RKO (cell line): ENCODE measurements around the gene RBM41.
"Not testable (repeated sequence)": the region's sequence is repeated elsewhere in the genome, so short reads cannot be mapped to it uniquely, and the experiment has no call there.

Experiments
- DNase-seq: peaks from one replicate; pipeline ENCODE4 v3.0.0-alpha.2; 2016; ENCODE audit warnings: low spot score

RBM41 gene

GRCh38 chrX:107118322-107119147 is at the start of gene RBM41:
TSS of gene RBM41 (minus strand) at chrX:107118822. CDS start at chrX:107118773, 49 bp downstream.
- DNase-seq, result peak; percentile 77

- no peak for DNase-seq
Observed at GRCh38 chrX:107168257-107168656, 49.6 kb upstream of the RBM41 start.

GRCh38 chrX:107167163-107167921 is 48.7 kb upstream of the RBM41 start:
- DNase-seq, result no peak

- not testable (repeated sequence) for DNase-seq
Observed at GRCh38 chrX:107157618-107158017, 39.0 kb upstream of the RBM41 start.

- not testable (repeated sequence) for DNase-seq
Observed at GRCh38 chrX:107155621-107156430, 37.2 kb upstream of the RBM41 start.

DNA sequence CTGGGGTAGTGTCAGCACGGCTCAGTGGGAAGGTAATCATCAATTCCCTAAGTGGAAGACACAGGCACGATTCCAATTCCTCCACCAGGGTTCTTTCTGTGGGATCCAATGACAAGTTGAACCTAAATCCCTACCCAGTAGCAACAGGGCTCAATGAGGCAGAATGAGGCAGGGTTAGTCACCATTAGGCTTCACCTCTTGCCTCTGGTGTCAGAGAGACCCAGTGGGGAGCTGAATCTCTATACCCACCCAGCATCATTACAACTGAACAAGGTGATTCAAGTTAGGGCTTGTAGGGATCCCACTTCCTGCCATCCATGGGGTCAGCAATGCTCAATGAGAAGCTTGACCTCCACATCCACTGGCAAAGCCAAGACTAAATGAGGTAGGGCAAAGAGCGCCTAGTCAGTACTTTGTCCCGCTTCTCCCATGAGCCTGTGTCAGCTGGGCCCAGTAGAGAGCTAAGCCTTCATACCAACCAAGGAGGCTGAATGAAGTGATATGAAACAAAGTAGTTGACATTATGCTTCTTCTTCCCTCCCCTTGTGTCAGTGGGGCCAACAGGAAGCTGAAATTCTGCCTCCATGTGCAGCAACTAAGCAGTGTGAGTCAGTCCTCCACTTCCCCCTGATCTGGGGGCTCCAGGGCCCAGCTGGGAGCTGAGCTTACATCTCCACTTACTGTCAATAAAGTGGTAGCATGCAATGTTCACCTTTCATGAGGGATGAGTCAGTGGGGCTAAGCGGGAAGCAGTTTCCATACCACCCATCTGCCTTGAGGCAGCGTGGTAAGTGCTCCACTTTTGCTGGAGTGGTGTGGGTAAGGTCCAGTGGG is 36.4 kb upstream of the RBM41 start:
- DNase-seq, result no peak

DNA sequence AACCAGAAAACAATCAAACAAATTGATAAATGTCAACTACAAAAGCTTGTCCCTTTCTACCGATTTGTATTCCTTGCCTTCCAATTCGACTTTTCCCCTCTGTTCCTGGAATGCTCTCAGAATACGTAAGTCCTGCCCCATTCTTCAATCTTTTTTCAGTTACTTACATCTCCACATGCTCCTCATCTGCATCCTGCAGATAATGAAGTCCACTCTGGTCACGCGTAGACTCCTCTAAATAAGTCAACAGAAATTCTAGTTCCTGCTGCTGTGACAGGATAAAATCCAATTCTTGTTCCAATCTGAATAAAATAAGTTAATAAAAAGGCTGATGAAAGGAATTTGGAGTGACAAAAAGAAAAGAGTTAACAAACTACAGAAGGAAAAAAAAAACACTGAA is 34.4 kb upstream of the RBM41 start:
- DNase-seq, result no peak

- DNase-seq, result peak; percentile 5
Observed at GRCh38 chrX:107146670-107147069, 28.0 kb upstream of the RBM41 start.

- no peak for DNase-seq
Observed at GRCh38 chrX:107135965-107136307, 17.3 kb upstream of the RBM41 start.

- DNase-seq, result peak; percentile 43
Observed at GRCh38 chrX:107135049-107135964, 16.7 kb upstream of the RBM41 start.

DNA sequence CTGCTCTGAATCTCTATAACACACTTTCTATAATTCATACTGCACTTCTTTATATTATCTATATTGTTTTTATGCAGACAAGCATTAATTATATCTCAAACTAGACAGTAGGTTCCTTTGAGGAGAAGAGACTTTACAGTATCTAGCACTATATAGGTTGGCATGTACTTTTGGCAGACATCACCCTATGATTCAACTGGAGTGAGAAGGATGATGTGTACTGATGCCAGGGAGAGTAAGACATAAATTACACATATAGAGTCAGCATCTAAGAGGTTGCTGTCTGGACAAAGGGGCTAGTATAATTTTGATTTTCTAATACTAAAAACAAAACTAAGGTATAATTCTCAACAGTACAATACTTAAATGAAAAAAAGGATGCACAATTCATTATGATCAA is 5.1 kb upstream of the RBM41 start:
- peak; percentile 24 for DNase-seq

DNA sequence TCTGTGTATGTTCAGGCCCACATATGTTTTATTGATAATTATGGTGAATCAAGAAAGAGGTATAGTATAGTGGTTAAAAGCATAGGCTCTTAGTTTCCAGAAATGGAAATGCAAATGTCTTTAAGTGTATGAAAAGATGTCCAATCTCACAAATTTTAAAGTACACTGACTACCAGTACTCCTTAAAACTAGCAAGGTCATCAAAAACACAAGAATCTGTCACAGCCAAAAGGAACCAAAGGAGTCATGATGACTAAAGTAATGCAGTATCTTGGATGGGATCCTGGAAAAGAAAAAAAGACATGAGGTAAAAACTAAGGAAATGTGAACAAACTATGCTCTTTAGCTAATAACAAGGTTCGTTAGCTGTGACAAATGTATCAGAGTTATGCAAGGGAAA is 661 bp upstream of the RBM41 start:
- DNase-seq, result no peak

GRCh38 chrX:107117993-107118321 is 665 bp downstream of the RBM41 start:
- DNase-seq, result no peak

- no peak for DNase-seq
Observed at GRCh38 chrX:107107459-107107858, 11.2 kb downstream of the RBM41 start.

DNA sequence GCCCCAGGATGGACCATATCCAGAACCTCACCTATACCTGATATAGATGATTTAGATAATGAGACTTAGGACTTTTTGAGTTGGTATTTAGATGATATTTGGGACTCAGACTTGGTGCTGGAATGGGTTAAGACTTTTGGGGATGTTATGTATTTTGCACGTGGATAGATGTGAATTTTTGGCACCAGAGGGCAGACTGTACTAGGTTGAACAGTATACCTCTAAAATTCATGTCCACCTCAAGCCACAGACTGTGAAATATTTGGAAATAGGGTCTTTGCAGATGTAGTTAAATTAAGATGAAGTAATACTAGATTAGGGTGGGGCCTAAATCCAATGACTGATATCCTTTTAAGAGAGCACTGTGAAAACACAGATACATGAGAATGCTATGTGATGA is 15.6 kb downstream of the RBM41 start:
- DNase-seq, result peak; percentile 11

- DNase-seq, result no peak
Observed at GRCh38 chrX:107076158-107076557, 42.5 kb downstream of the RBM41 start.

DNA sequence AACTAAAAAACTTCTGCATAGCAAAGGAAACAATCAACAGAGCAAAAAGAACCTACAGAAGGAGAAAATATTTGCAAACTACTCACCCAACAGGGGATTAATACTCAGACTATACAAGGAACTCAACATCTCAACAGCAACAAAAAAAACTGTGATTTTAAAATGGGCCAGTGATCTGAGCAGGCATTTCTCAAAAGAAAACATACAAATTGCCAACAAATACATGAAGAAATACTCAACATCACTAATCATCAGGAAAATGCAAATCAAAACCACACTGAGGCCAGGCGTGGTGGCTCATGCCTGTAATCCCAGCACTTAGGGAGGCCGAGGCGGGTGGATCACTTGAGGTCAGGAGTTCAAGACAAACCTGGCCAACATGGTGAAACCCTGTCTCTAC is 60.9 kb downstream of the RBM41 start:
- not testable (repeated sequence) for DNase-seq

GRCh38 chrX:107054978-107055377 is 63.6 kb downstream of the RBM41 start:
- no peak for DNase-seq

DNA sequence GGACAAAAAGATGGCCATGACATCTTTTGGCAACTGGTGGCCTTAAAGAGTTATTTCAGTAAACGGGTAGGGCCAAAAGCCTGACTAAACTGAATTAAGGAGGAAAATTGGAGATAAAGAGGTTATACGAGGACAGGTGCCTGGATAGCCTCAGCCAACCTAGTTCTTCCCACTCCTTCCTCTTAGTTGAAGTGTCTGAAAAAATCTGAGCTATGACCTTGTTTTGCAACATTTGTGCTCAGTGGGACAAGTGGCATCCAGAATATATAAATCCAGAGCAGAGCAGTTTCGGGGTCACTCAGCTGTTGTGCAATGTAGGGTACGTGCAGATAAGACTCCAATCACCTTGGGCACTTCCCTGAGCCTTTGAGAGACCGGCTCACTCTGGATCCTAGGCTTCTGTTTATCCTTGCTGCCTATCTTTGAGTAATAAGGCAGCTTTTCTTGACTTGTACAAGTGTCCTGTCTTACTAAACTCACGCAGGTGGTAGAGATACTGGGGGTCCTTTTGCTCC is 68.4 kb downstream of the RBM41 start:
- DNase-seq, result no peak

DNA sequence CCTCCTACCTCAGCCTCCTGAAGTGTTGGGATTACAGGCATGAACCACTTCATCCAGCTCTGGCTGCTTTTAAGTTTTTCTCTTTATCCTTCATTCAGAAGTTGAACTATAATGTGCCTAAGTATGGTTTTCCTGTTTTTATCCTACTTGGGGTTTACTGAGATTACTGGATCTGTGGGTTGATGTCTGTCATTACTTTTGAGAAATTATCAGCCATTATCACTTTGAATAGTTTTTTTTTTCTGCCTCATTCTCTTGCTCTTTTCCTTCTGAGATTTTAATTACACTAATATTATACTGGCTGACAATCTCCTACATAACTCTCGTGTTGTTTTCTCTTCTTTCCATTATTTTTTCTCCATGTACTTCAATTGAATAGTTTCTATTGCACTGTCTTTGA is 71.0 kb downstream of the RBM41 start:
- DNase-seq, result no peak
